GM12891 (cell line): Measurements from ENCODE around the gene MTPN.

Source experiments
- DNase-seq: peaks from one replicate; pipeline ENCODE4 v3.0.0; 2011; ENCODE audit warnings: low spot score; ENCODE audit not compliant: insufficient read length
- FAIRE-seq: peaks from 2 replicates; lab custom pipeline; 2011; peaks lifted over from hg19 to GRCh38; lab: Jason Lieb, UNC
- PAX5 ChIP-seq: IDR thresholded peaks from 2 replicates; pipeline ENCODE4 v1.6.1; 2011; ENCODE audit warnings: low read length, moderate library complexity, mild to moderate bottlenecking; ENCODE audit not compliant: insufficient read depth, severe bottlenecking
- POLR2A ChIP-seq: IDR thresholded peaks from 2 replicates; pipeline ENCODE4 v1.6.1; 2011; ENCODE audit warnings: low read depth, low read length, control low read depth
- POLR2AphosphoS5 ChIP-seq: IDR thresholded peaks from 2 replicates; pipeline ENCODE4 v1.6.1; 2011; ENCODE audit warnings: low read depth, low read length, control low read depth
- POU2F2 ChIP-seq: IDR thresholded peaks from 2 replicates; pipeline ENCODE4 v1.6.1; 2011; ENCODE audit warnings: low read depth, mild to moderate bottlenecking, control low read depth, low read length, moderate library complexity
- SPI1 ChIP-seq: IDR thresholded peaks from 2 replicates; pipeline ENCODE4 v1.6.1; 2011; ENCODE audit warnings: low read depth, low read length, control low read depth
- TAF1 ChIP-seq: IDR thresholded peaks from 2 replicates; pipeline ENCODE4 v1.6.1; 2011; ENCODE audit warnings: low read depth, low read length, control low read depth

The MTPN gene

GRCh38 chr7:135959646-135960363, 17.4 kb downstream of the MTPN start:
- no peak for DNase-seq
- TF ChIP-seq SPI1 = no peak
- no peak for TF ChIP-seq POLR2AphosphoS5
- no peak for TF ChIP-seq POU2F2

GRCh38 chr7:135958173-135958572, 19.0 kb downstream of the MTPN start:
- TF ChIP-seq POU2F2 = no peak
- no peak for TF ChIP-seq SPI1
- TF ChIP-seq PAX5 = no peak
- TF ChIP-seq POLR2A = no peak
- no peak for TF ChIP-seq TAF1
- no peak for TF ChIP-seq POLR2AphosphoS5
- FAIRE-seq (no peak), DNase-seq (no peak)

More at GRCh38 chr7:135959646-135960363, 17.4 kb downstream of the MTPN start:
- FAIRE-seq = no peak

- FAIRE-seq = no peak
- no peak for DNase-seq
- TF ChIP-seq POLR2AphosphoS5 (no peak), POU2F2 (no peak), PAX5 (no peak), POLR2A (no peak), SPI1 (no peak), TAF1 (no peak)
Measured at GRCh38 chr7:135957627-135958026, 19.5 kb downstream of the MTPN start.

GRCh38 chr7:135956393-135956792, 20.8 kb downstream of the MTPN start:
- no peak for FAIRE-seq
- no peak for TF ChIP-seq TAF1
- no peak for TF ChIP-seq POLR2A
- no peak for TF ChIP-seq POU2F2
- TF ChIP-seq PAX5 = no peak
- no peak for TF ChIP-seq SPI1
- TF ChIP-seq POLR2AphosphoS5 = no peak
- DNase-seq = no peak

GRCh38 chr7:135950972-135951371, 26.2 kb downstream of the MTPN start:
- peak; percentile 40 for FAIRE-seq
- TF ChIP-seq POU2F2 (no peak), POLR2A (no peak), POLR2AphosphoS5 (no peak), PAX5 (no peak), SPI1 (no peak), TAF1 (no peak)
- no peak for DNase-seq

- no peak for DNase-seq
- no peak for FAIRE-seq
Measured at GRCh38 chr7:135950429-135950828, 26.7 kb downstream of the MTPN start.

GRCh38 chr7:135946289-135947055, 30.7 kb downstream of the MTPN start:
- TF ChIP-seq POLR2AphosphoS5 (no peak), POLR2A (no peak), TAF1 (no peak), POU2F2 (no peak), PAX5 (no peak), SPI1 (no peak)
- FAIRE-seq (no peak), DNase-seq (no peak)

More at GRCh38 chr7:135950429-135950828, 26.7 kb downstream of the MTPN start:
- no peak for TF ChIP-seq TAF1
- TF ChIP-seq POU2F2 = no peak

- FAIRE-seq = peak; percentile 13
- DNase-seq = no peak
- TF ChIP-seq POLR2A (no peak), PAX5 (no peak), SPI1 (no peak), POLR2AphosphoS5 (no peak), POU2F2 (no peak), TAF1 (no peak)
Measured at GRCh38 chr7:135944753-135945152, 32.4 kb downstream of the MTPN start.

- no peak for FAIRE-seq
- no peak for DNase-seq
- TF ChIP-seq POU2F2 = no peak
- TF ChIP-seq TAF1 = no peak
- no peak for TF ChIP-seq POLR2AphosphoS5
- TF ChIP-seq POLR2A = no peak
Measured at GRCh38 chr7:135943134-135943879, 33.9 kb downstream of the MTPN start.
